Natural killer cell treated with Interleukin-12 subunit alpha and Interleukin-12 subunit beta and Interleukin-15 and Interleukin-18, amount 100 ng/mL, for 72 hours (primary cell): ENCODE data around the gene RCAN3. TPM values are rescaled to one million over a fixed set of nuclear protein-coding genes. Genes with fewer than 3 reads are reported as not detected.
A peak's percentile ranks its signal among the peaks of the same experiment; 100 is the strongest.

Source experiments
- ATAC-seq, 2 donors: fragments of 150-1000 bp; cut with Tn5 transposase in 1 of 2; sonication (Bioruptor Pico), chemical (Tn5 transposase) in 1 of 2; 2 replicates each; pipeline ENCODE4 v1.10.0; 2021
- DNase-seq: peaks from one replicate; pipeline ENCODE4 v3.0.0; 2022; ENCODE audit warnings: low spot score
- H3K27ac Mint-ChIP-seq, 2 donors: 1 replicate in 1 of 2; 2 replicates in 1 of 2; pipeline ENCODE4 v1.8.0; 2022; ENCODE audit warnings: mixed read lengths in 2 of 2, mild to moderate bottlenecking in 1 of 2, moderate library complexity in 1 of 2
- H3K27me3 Mint-ChIP-seq, 2 donors: 1 replicate in 1 of 2; 2 replicates in 1 of 2; pipeline ENCODE4 v1.8.0; 2022; ENCODE audit warnings: mixed read lengths in 2 of 2
- H3K36me3 Mint-ChIP-seq: one replicate; pipeline ENCODE4 v1.8.0; 2022; ENCODE audit warnings: mixed read lengths
- H3K4me1 Mint-ChIP-seq, 2 donors: 1 replicate in 1 of 2; 2 replicates in 1 of 2; pipeline ENCODE4 v1.8.0; 2022; ENCODE audit warnings: low read depth in 2 of 2, mixed read lengths in 2 of 2, mild to moderate bottlenecking in 1 of 2
- H3K4me3 Mint-ChIP-seq: one replicate; pipeline ENCODE4 v1.8.0; 2022; ENCODE audit warnings: mixed read lengths
- H3K9me3 Mint-ChIP-seq: 2 replicates; pipeline ENCODE4 v1.8.0; 2022; ENCODE audit warnings: mixed read lengths
- total RNA-seq, 2 donors: library from RNA; stranded (reverse); gene quantifications; one replicate each; pipeline ENCODE4 v1.2.3, GENCODE V29; 2022

Gene RCAN3
- total RNA-seq, 2 donors from 2014 or later: 1.9 to 2.7 TPM

DNA sequence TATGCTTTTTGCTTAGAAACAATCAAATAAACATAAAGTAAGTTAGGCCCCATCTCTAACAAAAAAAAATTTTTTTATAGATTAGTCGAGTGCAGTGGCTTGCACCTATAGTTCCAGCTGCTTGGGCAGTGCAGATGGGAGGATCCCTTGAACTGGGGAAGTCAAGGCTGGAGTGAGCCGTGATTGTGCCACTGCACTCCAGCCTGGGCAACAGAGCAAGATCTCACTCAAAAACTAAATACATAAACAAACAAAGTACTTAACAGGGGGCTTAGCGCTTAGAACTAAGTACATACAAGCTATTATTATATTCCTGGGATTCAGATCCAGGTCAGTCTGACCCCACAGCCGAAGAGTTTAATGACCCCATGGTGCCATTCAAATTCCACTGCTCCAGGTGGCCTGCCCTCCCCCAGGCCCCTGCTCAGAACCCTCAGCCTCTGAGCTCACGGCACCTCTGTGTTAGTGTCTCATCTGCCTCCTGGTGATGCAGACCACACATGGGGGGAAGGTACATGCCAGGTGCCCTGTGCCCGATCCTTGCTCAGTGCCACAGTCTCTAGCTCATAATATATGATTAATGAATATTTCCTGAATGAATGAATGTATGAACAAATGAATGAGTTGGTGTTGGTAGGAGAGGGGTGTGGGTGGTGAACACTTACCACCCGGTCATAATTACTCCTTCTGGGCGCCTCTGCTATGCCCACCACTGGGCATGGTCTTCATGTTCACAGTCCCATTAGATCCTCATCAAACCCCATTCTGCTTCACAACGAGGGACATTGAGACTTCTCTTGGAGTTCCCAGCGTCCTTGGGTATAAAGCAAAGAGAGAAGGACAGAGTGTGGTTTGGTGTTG lies 67.9 kb downstream of the RCAN3 start:
- H3K27ac Mint-ChIP-seq: no peak overlapping the region
- no peaks in the 10 kb centered on the region for H3K9me3 Mint-ChIP-seq
- peaks cover 0 to 8% of the 10 kb centered on the region in 2 donors for H3K27me3 Mint-ChIP-seq
- peak; percentile 42 for DNase-seq
- ATAC-seq: no peak
- H3K4me1 Mint-ChIP-seq: peaks cover 7 to 9% of the 10 kb centered on the region in 2 donors
- H3K36me3 Mint-ChIP-seq: no peaks in the 10 kb centered on the region
- no peak overlapping the region for H3K4me3 Mint-ChIP-seq

DNA sequence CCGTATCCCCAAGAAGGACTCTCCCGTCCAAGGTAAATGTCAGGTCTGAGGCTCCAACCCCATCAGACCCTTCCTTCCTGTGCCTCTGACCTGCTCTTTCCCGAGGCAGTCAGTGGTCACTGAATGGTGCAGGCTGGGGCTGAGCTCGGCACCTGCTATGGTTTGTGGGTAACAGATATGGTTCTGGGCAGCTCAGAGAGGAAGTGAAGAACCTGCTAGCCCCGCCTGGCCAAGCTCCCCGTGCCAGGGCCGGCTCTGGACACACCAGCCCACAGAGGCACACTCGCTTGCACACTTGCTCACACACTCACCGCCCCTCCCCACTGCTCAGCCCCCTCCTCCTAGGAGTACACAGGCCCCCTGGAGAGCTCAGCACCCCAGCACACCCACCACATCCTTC lies 69.7 kb downstream of the RCAN3 start:
- Mint-ChIP-seq H3K4me1 (peaks cover 7 to 9% of the 10 kb centered on the region in 2 donors), H3K27me3 (peaks cover 0 to 2% of the 10 kb centered on the region in 2 donors), H3K9me3 (no peaks in the 10 kb centered on the region), H3K27ac (peak overlapping the region in 1 of 2 donors; percentile 90), H3K4me3 (peak overlapping the region; percentile 15), H3K36me3 (no peaks in the 10 kb centered on the region)
- ATAC-seq: peak; percentile 79 to 80
- DNase-seq: no peak

DNA sequence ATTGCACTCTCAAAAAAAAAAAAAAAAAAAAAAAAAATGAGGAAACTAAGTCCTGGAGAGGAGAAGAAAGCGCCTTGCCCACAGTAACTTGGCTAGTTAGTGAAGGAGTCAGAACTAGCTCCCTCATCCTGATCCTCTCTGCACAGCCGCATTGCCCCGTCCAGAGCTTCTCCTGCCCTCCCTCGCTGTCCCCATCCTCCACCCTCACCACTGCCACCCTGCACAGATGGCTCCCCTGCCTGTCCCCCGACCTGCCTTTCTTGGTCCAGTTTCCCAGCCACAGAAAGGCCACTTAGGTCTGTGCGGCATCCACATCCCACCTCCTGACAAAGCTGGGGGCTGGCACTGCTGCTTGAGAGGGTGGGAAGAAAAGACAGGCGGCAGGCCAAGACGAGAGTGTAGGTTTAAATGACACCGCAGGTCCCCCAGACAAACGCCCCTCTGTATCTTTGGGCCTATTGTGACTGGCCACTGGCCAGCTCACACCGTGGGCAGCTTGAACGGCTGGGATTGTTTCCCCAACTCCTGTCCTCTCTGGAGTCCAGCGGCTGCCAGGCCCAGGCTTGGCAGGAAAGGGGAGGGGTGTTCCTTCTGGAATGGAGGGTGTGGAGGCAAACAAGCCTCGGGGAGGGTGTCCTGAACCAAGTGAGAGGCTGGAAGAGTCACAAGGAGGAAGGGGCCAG lies 73.4 kb downstream of the RCAN3 start:
- H3K36me3 Mint-ChIP-seq: no peaks in the 10 kb centered on the region
- H3K27ac Mint-ChIP-seq: no peak overlapping the region
- ATAC-seq: no peak
- DNase-seq: no peak
- H3K4me3 Mint-ChIP-seq: no peak overlapping the region
- H3K9me3 Mint-ChIP-seq: no peaks in the 10 kb centered on the region
- H3K27me3 Mint-ChIP-seq: peaks cover 0 to 4% of the 10 kb centered on the region in 2 donors
- H3K4me1 Mint-ChIP-seq: peaks cover 7 to 9% of the 10 kb centered on the region in 2 donors

DNA sequence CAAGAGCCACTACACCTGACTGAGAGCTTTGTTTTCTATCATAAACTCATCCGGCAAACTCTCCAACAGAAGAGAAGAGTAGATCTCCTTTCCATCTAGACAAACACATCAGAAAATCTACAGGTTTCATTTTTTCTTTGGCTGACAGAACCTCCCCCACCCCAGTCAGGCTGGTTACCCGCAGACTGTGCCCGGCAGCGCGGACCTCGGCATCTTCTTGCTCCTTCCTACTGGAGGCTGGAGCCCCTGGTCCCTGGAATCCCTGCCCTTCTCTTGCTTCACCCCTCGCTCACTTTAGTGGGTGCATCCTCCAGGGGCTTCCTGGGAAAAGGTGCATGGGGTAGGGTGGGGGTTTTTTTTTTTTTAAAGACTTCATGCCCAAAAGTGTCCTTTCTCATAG lies 76.2 kb downstream of the RCAN3 start:
- H3K27ac Mint-ChIP-seq: no peak overlapping the region
- no peak for DNase-seq
- no peaks in the 10 kb centered on the region for H3K4me1 Mint-ChIP-seq
- H3K9me3 Mint-ChIP-seq: no peaks in the 10 kb centered on the region
- peaks cover 0 to 4% of the 10 kb centered on the region in 2 donors for H3K27me3 Mint-ChIP-seq
- ATAC-seq: no peak
- no peak overlapping the region for H3K4me3 Mint-ChIP-seq
- no peaks in the 10 kb centered on the region for H3K36me3 Mint-ChIP-seq

DNA sequence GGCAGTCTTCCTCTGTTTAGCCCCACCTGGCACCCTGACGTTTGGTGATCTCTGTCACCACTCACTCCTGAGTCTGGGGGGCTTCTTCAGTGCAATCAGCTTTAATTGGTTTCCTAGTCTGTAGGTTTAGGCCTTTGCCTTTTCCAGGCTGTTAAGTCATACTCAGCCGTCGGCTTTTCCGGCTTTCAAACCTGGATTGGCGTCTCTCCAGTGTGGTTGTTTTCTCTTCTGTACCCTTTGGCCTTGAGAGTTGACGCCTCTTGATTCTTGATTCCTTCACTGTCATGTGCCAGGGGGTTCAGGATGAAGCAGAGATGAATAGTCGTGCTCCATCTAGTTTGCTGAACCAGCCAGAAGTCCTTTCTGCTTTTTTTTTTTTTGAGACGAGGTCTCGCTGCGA lies 78.1 kb downstream of the RCAN3 start:
- DNase-seq (no peak), ATAC-seq (no peak)
- Mint-ChIP-seq H3K4me1 (no peaks in the 10 kb centered on the region), H3K27me3 (peaks cover 9 to 14% of the 10 kb centered on the region in 2 donors), H3K36me3 (no peaks in the 10 kb centered on the region), H3K27ac (no peak overlapping the region), H3K4me3 (no peak overlapping the region), H3K9me3 (no peaks in the 10 kb centered on the region)

DNA sequence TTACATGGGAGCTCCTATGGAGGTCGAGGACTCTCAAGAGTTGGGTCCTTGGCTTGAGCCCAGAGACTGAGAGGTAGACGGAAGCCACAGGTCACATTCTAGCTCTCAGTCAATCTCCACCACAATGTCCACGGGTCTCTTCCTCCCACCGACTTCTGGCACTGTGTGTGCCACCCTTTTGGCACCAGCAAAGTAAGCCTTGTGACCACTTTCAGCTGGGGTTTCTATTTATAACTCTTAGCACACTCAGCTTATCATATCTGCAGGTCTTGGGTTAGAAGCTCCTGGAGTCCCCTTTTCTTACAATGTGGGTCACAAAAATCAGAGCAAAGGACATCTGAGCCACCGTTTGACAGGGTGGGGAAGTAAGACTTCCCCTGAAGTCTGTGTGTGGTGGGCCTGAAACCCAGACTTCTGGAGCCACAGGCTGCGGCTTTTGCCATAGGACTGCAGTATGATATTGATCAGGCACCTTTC lies 81.6 kb downstream of the RCAN3 start:
- Mint-ChIP-seq H3K4me3 (no peak overlapping the region), H3K27ac (no peak overlapping the region), H3K27me3 (peaks cover 12 to 14% of the 10 kb centered on the region in 2 donors), H3K9me3 (no peaks in the 10 kb centered on the region), H3K4me1 (no peaks in the 10 kb centered on the region), H3K36me3 (no peaks in the 10 kb centered on the region)
- DNase-seq: no peak
- ATAC-seq: no peak

DNA sequence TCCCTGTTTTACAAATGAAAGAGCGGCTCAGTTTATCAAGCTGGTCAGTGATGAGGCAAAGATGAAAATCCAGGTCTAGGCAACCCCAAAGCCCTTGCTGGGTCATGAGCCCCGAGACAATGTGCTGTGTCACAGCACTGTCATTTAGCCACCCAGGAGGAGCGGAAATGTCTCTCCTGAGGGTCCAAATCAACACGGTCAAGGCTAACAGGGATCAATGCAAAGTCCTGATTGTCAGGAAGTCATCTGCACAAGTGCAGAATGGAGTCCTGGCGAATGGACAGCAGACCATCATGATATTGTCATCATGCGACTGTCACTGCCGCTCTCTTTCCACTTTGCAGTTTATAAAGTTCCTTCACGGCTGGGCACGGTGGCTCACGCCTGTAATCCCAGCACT lies 83.5 kb downstream of the RCAN3 start:
- H3K36me3 Mint-ChIP-seq: no peaks in the 10 kb centered on the region

DNA sequence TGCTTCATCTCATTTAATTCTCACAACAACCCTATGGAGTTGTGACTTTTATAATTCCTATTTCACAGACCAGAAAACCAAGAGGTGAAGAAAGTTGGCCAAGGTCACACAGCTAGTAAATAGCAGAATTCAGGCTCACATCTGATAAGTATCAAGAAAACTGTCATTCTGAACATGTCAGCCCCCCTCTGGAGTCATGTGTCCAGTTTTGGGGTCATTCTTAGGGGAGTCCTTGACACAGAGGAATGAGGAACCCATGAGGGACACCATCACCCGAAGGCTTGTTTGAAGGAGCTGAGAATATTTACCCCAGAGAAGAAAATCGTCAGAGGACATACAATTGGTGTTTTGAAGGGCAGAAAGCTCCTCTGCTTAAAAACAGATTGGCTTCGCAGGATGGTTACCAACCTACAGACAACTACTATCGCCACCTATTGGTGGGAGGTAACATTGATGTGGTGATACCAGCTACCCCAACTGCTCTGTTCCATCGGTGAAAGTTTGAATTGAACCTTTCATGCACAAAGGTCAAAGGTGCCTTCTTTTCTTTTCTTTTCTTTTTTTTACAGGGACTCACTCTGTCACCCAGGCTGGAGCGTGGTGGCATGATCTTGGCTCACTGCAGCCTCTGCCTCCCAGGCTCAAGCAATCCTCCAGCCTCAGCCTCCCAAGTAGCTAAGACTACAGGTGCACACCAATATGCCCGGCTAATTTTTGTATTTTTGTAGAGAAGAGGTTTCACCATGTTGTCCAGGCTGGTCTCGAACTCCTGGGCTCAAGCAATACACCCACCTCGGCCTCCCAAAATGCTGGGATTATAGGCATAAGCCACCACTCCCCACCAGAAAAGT lies 84.6 kb downstream of the RCAN3 start:
- DNase-seq: peak; percentile 67
- H3K36me3 Mint-ChIP-seq: no peaks in the 10 kb centered on the region
- H3K27me3 Mint-ChIP-seq: peaks cover 12 to 13% of the 10 kb centered on the region in 2 donors
- H3K4me1 Mint-ChIP-seq: no peaks in the 10 kb centered on the region
- H3K4me3 Mint-ChIP-seq: no peak overlapping the region
- H3K9me3 Mint-ChIP-seq: no peaks in the 10 kb centered on the region
- no peak overlapping the region for H3K27ac Mint-ChIP-seq
- ATAC-seq: peak; percentile 72 to 81

More for the DNA sequence above, 83.5 kb downstream of the RCAN3 start:
- DNase-seq (no peak), ATAC-seq (no peak)
- Mint-ChIP-seq H3K27me3 (peaks cover 12 to 13% of the 10 kb centered on the region in 2 donors), H3K4me3 (no peak overlapping the region), H3K9me3 (no peaks in the 10 kb centered on the region), H3K27ac (peak overlapping the region in 1 of 2 donors; percentile 29), H3K4me1 (no peaks in the 10 kb centered on the region)

DNA sequence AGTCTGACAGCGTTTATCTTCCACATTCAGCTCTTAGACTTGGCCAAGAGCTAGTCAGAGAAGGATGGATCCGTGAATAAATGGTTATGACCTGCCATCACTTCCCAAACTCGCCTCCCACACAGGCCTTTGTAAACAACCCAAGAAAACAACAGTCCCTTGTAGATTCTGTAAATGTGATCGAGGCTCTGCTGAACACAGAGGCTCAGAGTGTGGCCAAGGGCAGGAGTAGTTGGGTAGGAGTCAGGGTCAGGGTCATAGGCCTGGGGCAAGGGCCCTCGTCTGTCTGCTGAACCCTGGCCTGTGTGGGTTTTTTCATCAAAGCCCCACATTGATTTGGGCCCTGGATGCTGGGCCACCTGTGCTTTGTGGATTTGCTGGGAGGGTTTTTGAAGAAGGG lies 85.9 kb downstream of the RCAN3 start:
- Mint-ChIP-seq H3K36me3 (no peaks in the 10 kb centered on the region), H3K4me1 (no peaks in the 10 kb centered on the region), H3K4me3 (no peak overlapping the region), H3K27me3 (peaks cover 12 to 13% of the 10 kb centered on the region in 2 donors), H3K27ac (no peak overlapping the region), H3K9me3 (no peaks in the 10 kb centered on the region)
- ATAC-seq (no peak), DNase-seq (no peak)

DNA sequence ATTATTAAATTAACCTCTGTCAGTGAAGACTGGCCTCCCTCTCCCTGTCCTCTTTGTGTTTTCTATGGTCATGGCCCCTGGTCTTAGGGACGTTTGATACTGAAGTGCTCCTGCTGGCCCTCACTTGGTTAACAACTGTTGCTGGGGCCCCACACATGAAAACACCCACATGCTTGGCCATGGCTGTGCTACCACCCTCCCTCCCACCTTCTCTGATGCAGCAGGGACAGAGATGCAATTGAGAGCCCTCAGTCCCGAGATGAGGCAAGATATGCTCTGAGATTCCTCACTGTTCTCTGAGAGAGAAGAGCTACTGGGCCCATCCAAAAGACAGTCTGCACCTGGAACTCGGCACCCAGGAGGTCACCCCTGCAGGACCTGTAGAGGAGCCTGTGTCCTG lies 86.6 kb downstream of the RCAN3 start:
- Mint-ChIP-seq H3K27me3 (peaks cover 12% of the 10 kb centered on the region in 2 donors), H3K36me3 (no peaks in the 10 kb centered on the region), H3K4me3 (no peak overlapping the region), H3K4me1 (no peaks in the 10 kb centered on the region), H3K27ac (no peak overlapping the region), H3K9me3 (no peaks in the 10 kb centered on the region)
- ATAC-seq: no peak
- DNase-seq: no peak

Other genes with a start within 250 kb of the RCAN3 start
- gene GRHL3, start 183.5 kb upstream of the RCAN3 start, total RNA-seq: not detected
- 1 to 10 TPM; 2.3 to 5.4 TPM for gene STPG1, start 89.1 kb upstream of the RCAN3 start, total RNA-seq
- 10 to 100 TPM; 22.0 to 28.1 TPM for gene NIPAL3, start 87.0 kb upstream of the RCAN3 start, total RNA-seq
- gene NCMAP, start 53.3 kb downstream of the RCAN3 start, total RNA-seq: not detected
- gene SRRM1, start 140.5 kb downstream of the RCAN3 start, total RNA-seq: 100 to 1,000 TPM; 177 to 254 TPM
- gene CLIC4, start 242.6 kb downstream of the RCAN3 start, total RNA-seq: 10 to 100 TPM; 11.0 to 14.0 TPM